GM23248 (cell line): ENCODE results near the gene RIOK1. TPM values are rescaled to one million over a fixed set of nuclear protein-coding genes. Genes with fewer than 3 reads are reported as not detected.

ENCODE experiments used
- DNase-seq: peaks from one replicate; pipeline ENCODE4 v3.0.0-alpha.2; 2015
- H2AFZ ChIP-seq: fragments of 200-600 bp; sonication (generic); 2 replicates; pipeline ENCODE4 v1.6.1; 2016; ENCODE audit warnings: antibody characterized with exemption
- H3F3A ChIP-seq: fragments of 200-600 bp; sonication (generic); 2 replicates; pipeline ENCODE4 v1.6.1; 2016; ENCODE audit warnings: mild to moderate bottlenecking, antibody characterized with exemption, mixed run types; ENCODE audit not compliant: insufficient read depth
- H3K27ac ChIP-seq: fragments of 200-600 bp; sonication (generic); 2 replicates; pipeline ENCODE4 v1.5.1; 2016; ENCODE audit warnings: mild to moderate bottlenecking
- H3K27me3 ChIP-seq: fragments of 200-600 bp; sonication (generic); replicated peaks from 2 replicates; pipeline ENCODE4 v1.6.1; 2016; ENCODE audit warnings: mild to moderate bottlenecking; ENCODE audit not compliant: insufficient read depth
- H3K36me3 ChIP-seq: fragments of 200-600 bp; sonication (generic); 2 replicates; pipeline ENCODE4 v1.6.1; 2016; ENCODE audit warnings: low read depth, mild to moderate bottlenecking
- H3K4me1 ChIP-seq: fragments of 200-600 bp; sonication (generic); 2 replicates; pipeline ENCODE4 v1.6.1; 2016; ENCODE audit warnings: mild to moderate bottlenecking; ENCODE audit not compliant: insufficient read depth
- H3K4me2 ChIP-seq: fragments of 200-600 bp; sonication (generic); one replicate; pipeline ENCODE4 v1.6.1; 2016; ENCODE audit warnings: mild to moderate bottlenecking; ENCODE audit not compliant: unreplicated experiment
- H3K4me3 ChIP-seq: fragments of 200-600 bp; sonication (generic); 2 replicates; pipeline ENCODE4 v1.5.1; 2016; ENCODE audit warnings: mild to moderate bottlenecking
- H3K79me2 ChIP-seq: fragments of 200-600 bp; sonication (generic); 2 replicates; pipeline ENCODE4 v1.6.1; 2016; ENCODE audit warnings: mild to moderate bottlenecking; ENCODE audit not compliant: insufficient read depth
- H3K9ac ChIP-seq: fragments of 200-600 bp; sonication (generic); 2 replicates; pipeline ENCODE4 v1.6.1; 2016; ENCODE audit warnings: mild to moderate bottlenecking
- H3K9me2 ChIP-seq: fragments of 200-600 bp; sonication (generic); 2 replicates; pipeline ENCODE4 v1.6.1; 2016; ENCODE audit warnings: mixed run types, mild to moderate bottlenecking, moderate library complexity; ENCODE audit not compliant: insufficient read depth
- H3K9me3 ChIP-seq: fragments of 200-600 bp; sonication (generic); one replicate; pipeline ENCODE4 v1.6.1; 2017; ENCODE audit warnings: low read depth
- H4K20me1 ChIP-seq: fragments of 200-600 bp; sonication (generic); 2 replicates; pipeline ENCODE4 v1.6.0; 2016; ENCODE audit not compliant: insufficient read depth
- EZH2 ChIP-seq: fragments of 200-600 bp; sonication (generic); IDR thresholded peaks from 2 replicates; pipeline ENCODE4 v1.6.1; 2018; ENCODE audit warnings: antibody characterized with exemption, mild to moderate bottlenecking; ENCODE audit not compliant: insufficient read depth, poor library complexity, severe bottlenecking
- EZH2phosphoT487 ChIP-seq: fragments of 200-600 bp; sonication (generic); IDR thresholded peaks from 2 replicates; pipeline ENCODE4 v1.6.1; 2018; ENCODE audit warnings: antibody characterized with exemption, moderate library complexity, mild to moderate bottlenecking, low read depth; ENCODE audit not compliant: insufficient read depth
- WGBS, 2 experiments: methylation state at CpG; one replicate each; pipeline ENCODE4 v1.1.6; 2015 to 2017; ENCODE audit warnings: low lambda C conversion rate in 2 of 2, low coverage in 1 of 2; ENCODE audit errors: missing lambda C conversion rate in 2 of 2; 5-methylcytosine and 5-hydroxymethylcytosine counted together
- in situ Hi-C: fragments of 300-500 bp; cut with MboI; formaldehyde crosslinking; loops from 2 replicates; pipeline ENCODE4 v1.15.0; 2020
- polyA plus RNA-seq: library from polyadenylated mRNA; unstranded; fragments of >200 nt; fragmentation: Nextera tagmentation; extraction: Ambion mirVana; gene quantifications from 2 replicates; pipeline ENCODE4 v1.2.1, GENCODE V29; 2016
- total RNA-seq: library from RNA; depleted of rRNA; stranded (reverse); fragments of >200 nt; shearing (Covaris generic); gene quantifications from 2 replicates; pipeline ENCODE4 v1.2.3, GENCODE V29; 2014

Gene RIOK1
- total and polyA plus RNA-seq, 2 experiments from 2014 or later: 22.4 to 22.5 TPM

- Histone ChIP-seq H3K9me2 (no peaks in the 10 kb centered on the region), H3F3A (peaks cover 16% of the 10 kb centered on the region; the same call in 1 of the 2 replicates), H3K27me3 (no peaks in the 10 kb centered on the region), H3K4me3 (no peak overlapping the region), H3K79me2 (no peaks in the 10 kb centered on the region), H4K20me1 (no peaks in the 10 kb centered on the region), H3K27ac (no peak overlapping the region), H3K36me3 (peaks cover 29% of the 10 kb centered on the region), H3K9ac (no peak overlapping the region), H3K4me1 (peaks cover 19% of the 10 kb centered on the region), H3K9me3 (no peaks in the 10 kb centered on the region), H3K4me2 (no peak overlapping the region), H2AFZ (no peak overlapping the region)
- 94 to 98% methylated on average over 2 of the region's 2 CpGs for WGBS, 2 experiments
- DNase-seq: no peak
- in situ Hi-C loops: no loop called here
- no peak for TF ChIP-seq EZH2
- no peak for TF ChIP-seq EZH2phosphoT487
Measured at GRCh38 chr6:7417684-7418083, 28.1 kb downstream of the RIOK1 start.

GRCh38 chr6:7418238-7418905 is 28.8 kb downstream of the RIOK1 start:
- Histone ChIP-seq H3K4me2 (no peak overlapping the region), H3K27me3 (no peaks in the 10 kb centered on the region), H2AFZ (no peak overlapping the region), H3K79me2 (no peaks in the 10 kb centered on the region), H3K9ac (no peak overlapping the region), H3K9me3 (no peaks in the 10 kb centered on the region), H3K27ac (no peak overlapping the region), H3K4me1 (peaks cover 15% of the 10 kb centered on the region), H3K4me3 (no peak overlapping the region), H3K36me3 (peaks cover 24% of the 10 kb centered on the region), H4K20me1 (no peaks in the 10 kb centered on the region), H3F3A (peaks cover 12% of the 10 kb centered on the region; the same call in 1 of the 2 replicates), H3K9me2 (no peaks in the 10 kb centered on the region)
- 86 to 87% methylated on average over 6 of the region's 6 CpGs for WGBS, 2 experiments
- DNase-seq: no peak
- in situ Hi-C loops: no loop called here
- TF ChIP-seq EZH2phosphoT487: no peak
- TF ChIP-seq EZH2: no peak

- H3K9me3 ChIP-seq: no peaks in the 10 kb centered on the region
- H3K4me3 ChIP-seq: no peak overlapping the region
- in situ Hi-C loops: no loop called here
- no peaks in the 10 kb centered on the region for H3K9me2 ChIP-seq
- H3K4me1 ChIP-seq: peaks cover 10% of the 10 kb centered on the region
- WGBS, 2 experiments: 96 to 100% methylated on average over 1 of the region's 1 CpG
- no peaks in the 10 kb centered on the region for H3K27me3 ChIP-seq
- H3K79me2 ChIP-seq: no peaks in the 10 kb centered on the region
- H4K20me1 ChIP-seq: no peaks in the 10 kb centered on the region
- H3K4me2 ChIP-seq: no peak overlapping the region
- no peak overlapping the region for H3K9ac ChIP-seq
- H3F3A ChIP-seq: peaks cover 5% of the 10 kb centered on the region; the same call in 1 of the 2 replicates
- peaks cover 23% of the 10 kb centered on the region for H3K36me3 ChIP-seq
- no peak overlapping the region for H2AFZ ChIP-seq
- DNase-seq: no peak
- no peak overlapping the region for H3K27ac ChIP-seq
- TF ChIP-seq EZH2phosphoT487 (no peak), EZH2 (no peak)
Measured at GRCh38 chr6:7419065-7419464, 29.5 kb downstream of the RIOK1 start.

GRCh38 chr6:7421066-7421465 is 31.5 kb downstream of the RIOK1 start:
- no peaks in the 10 kb centered on the region for H3K27me3 ChIP-seq
- no peak for DNase-seq
- peaks cover 14% of the 10 kb centered on the region for H3K36me3 ChIP-seq
- H3K27ac ChIP-seq: no peak overlapping the region
- in situ Hi-C loops: no loop called here
- no peak overlapping the region for H3K4me2 ChIP-seq
- H2AFZ ChIP-seq: no peak overlapping the region
- no peaks in the 10 kb centered on the region for H3F3A ChIP-seq
- no peaks in the 10 kb centered on the region for H4K20me1 ChIP-seq
- no peaks in the 10 kb centered on the region for H3K9me2 ChIP-seq
- H3K79me2 ChIP-seq: no peaks in the 10 kb centered on the region
- TF ChIP-seq EZH2 (no peak), EZH2phosphoT487 (no peak)
- no peaks in the 10 kb centered on the region for H3K9me3 ChIP-seq
- 93 to 97% methylated on average over 3 of the region's 3 CpGs for WGBS, 2 experiments
- H3K9ac ChIP-seq: no peak overlapping the region
- no peak overlapping the region for H3K4me3 ChIP-seq
- H3K4me1 ChIP-seq: no peaks in the 10 kb centered on the region

GRCh38 chr6:7424058-7424457 is 34.5 kb downstream of the RIOK1 start:
- TF ChIP-seq EZH2phosphoT487: no peak
- TF ChIP-seq EZH2: no peak
- no peak for DNase-seq
- in situ Hi-C loops: no loop called here

More at GRCh38 chr6:7424058-7424457, 34.5 kb downstream of the RIOK1 start:
- no peak overlapping the region for H3K4me3 ChIP-seq
- no peaks in the 10 kb centered on the region for H3K27me3 ChIP-seq
- no peaks in the 10 kb centered on the region for H3K4me1 ChIP-seq
- H3K79me2 ChIP-seq: no peaks in the 10 kb centered on the region
- no peak overlapping the region for H3K9ac ChIP-seq
- H3K9me2 ChIP-seq: no peaks in the 10 kb centered on the region
- H3F3A ChIP-seq: no peaks in the 10 kb centered on the region
- no peak overlapping the region for H3K27ac ChIP-seq
- no peak overlapping the region for H3K4me2 ChIP-seq
- 88% methylated on average over 5 of the region's 5 CpGs for WGBS, 2 experiments
- no peak overlapping the region for H2AFZ ChIP-seq
- no peaks in the 10 kb centered on the region for H3K9me3 ChIP-seq
- no peaks in the 10 kb centered on the region for H4K20me1 ChIP-seq
- no peaks in the 10 kb centered on the region for H3K36me3 ChIP-seq
